ENCODE measurements around the gene TBATA. TPM values are rescaled to one million over a fixed set of nuclear protein-coding genes. Genes with fewer than 3 reads are reported as not detected.

TBATA gene
- total RNA-seq, 2 experiments from 2014 or later = not detected

GRCh38 chr10:70779511-70780369 lies 5.4 kb downstream of the TBATA start:
- Mint-ChIP-seq H3K9me3 (no peaks in the 10 kb centered on the region), H3K27me3 (peaks cover 8% of the 10 kb centered on the region), H3K4me1 (peaks cover 7% of the 10 kb centered on the region), H3K36me3 (no peaks in the 10 kb centered on the region), H3K4me3 (no peak overlapping the region), H3K27ac (no peak overlapping the region)
- POLR2A ChIA-PET = no interaction called here
- DNase-seq = no peak
- ATAC-seq (ENCODE audit: low read depth) = no peak

GRCh38 chr10:70779088-70779487 lies 6.1 kb downstream of the TBATA start:
- H3K9me3 Mint-ChIP-seq = no peaks in the 10 kb centered on the region
- POLR2A ChIA-PET = no interaction called here
- DNase-seq = no peak
- peaks cover 2% of the 10 kb centered on the region for H3K4me1 Mint-ChIP-seq
- no peak overlapping the region for H3K4me3 Mint-ChIP-seq
- no peak overlapping the region for H3K27ac Mint-ChIP-seq
- ATAC-seq (ENCODE audit: low read depth) = no peak
- no peaks in the 10 kb centered on the region for H3K36me3 Mint-ChIP-seq
- peaks cover 8% of the 10 kb centered on the region for H3K27me3 Mint-ChIP-seq

GRCh38 chr10:70778267-70778924 lies 6.8 kb downstream of the TBATA start:
- Mint-ChIP-seq H3K36me3 (no peaks in the 10 kb centered on the region), H3K4me1 (peaks cover 2% of the 10 kb centered on the region), H3K4me3 (no peak overlapping the region), H3K27me3 (peaks cover 7% of the 10 kb centered on the region), H3K27ac (no peak overlapping the region), H3K9me3 (no peaks in the 10 kb centered on the region)
- POLR2A ChIA-PET = no interaction called here
- DNase-seq (no peak), ATAC-seq (ENCODE audit: low read depth) (no peak)

- ATAC-seq (ENCODE audit: low read depth) (no peak), DNase-seq (no peak)
- H3K27ac Mint-ChIP-seq = no peak overlapping the region
- no peaks in the 10 kb centered on the region for H3K9me3 Mint-ChIP-seq
- peaks cover 2% of the 10 kb centered on the region for H3K27me3 Mint-ChIP-seq
- POLR2A ChIA-PET = no interaction called here
- no peak overlapping the region for H3K4me3 Mint-ChIP-seq
- no peaks in the 10 kb centered on the region for H3K4me1 Mint-ChIP-seq
- H3K36me3 Mint-ChIP-seq = no peaks in the 10 kb centered on the region
Observed at GRCh38 chr10:70777063-70777875, 7.9 kb downstream of the TBATA start.

- ATAC-seq (ENCODE audit: low read depth) (no peak), DNase-seq (no peak)
- H3K36me3 Mint-ChIP-seq = no peaks in the 10 kb centered on the region
- no peak overlapping the region for H3K4me3 Mint-ChIP-seq
- no peaks in the 10 kb centered on the region for H3K4me1 Mint-ChIP-seq
- H3K27me3 Mint-ChIP-seq = peaks cover 2% of the 10 kb centered on the region
- no peaks in the 10 kb centered on the region for H3K9me3 Mint-ChIP-seq
- H3K27ac Mint-ChIP-seq = no peak overlapping the region
- POLR2A ChIA-PET = no interaction called here
Observed at GRCh38 chr10:70776455-70777005, 8.6 kb downstream of the TBATA start.

- ATAC-seq (ENCODE audit: low read depth) (no peak), DNase-seq (no peak)
- Mint-ChIP-seq H3K27ac (no peak overlapping the region), H3K4me3 (no peak overlapping the region), H3K4me1 (no peaks in the 10 kb centered on the region), H3K9me3 (no peaks in the 10 kb centered on the region), H3K27me3 (peaks cover 2% of the 10 kb centered on the region), H3K36me3 (no peaks in the 10 kb centered on the region)
- POLR2A ChIA-PET = no interaction called here
Observed at GRCh38 chr10:70775679-70776454, 9.3 kb downstream of the TBATA start.

- peak; percentile 20 for DNase-seq
- no peaks in the 10 kb centered on the region for H3K4me1 Mint-ChIP-seq
Observed at GRCh38 chr10:70774810-70775678, 10.1 kb downstream of the TBATA start.

GRCh38 chr10:70773965-70774809 lies 11.0 kb downstream of the TBATA start:
- Mint-ChIP-seq H3K36me3 (no peaks in the 10 kb centered on the region), H3K4me1 (no peaks in the 10 kb centered on the region), H3K27ac (no peak overlapping the region), H3K27me3 (peaks cover 2% of the 10 kb centered on the region), H3K4me3 (no peak overlapping the region), H3K9me3 (no peaks in the 10 kb centered on the region)
- POLR2A ChIA-PET = no interaction called here
- DNase-seq (peak; percentile 23), ATAC-seq (ENCODE audit: low read depth) (no peak)

More at GRCh38 chr10:70774810-70775678, 10.1 kb downstream of the TBATA start:
- POLR2A ChIA-PET = no interaction called here
- H3K4me3 Mint-ChIP-seq = no peak overlapping the region
- no peaks in the 10 kb centered on the region for H3K9me3 Mint-ChIP-seq
- H3K27me3 Mint-ChIP-seq = no peaks in the 10 kb centered on the region
- ATAC-seq (ENCODE audit: low read depth) = no peak
- H3K27ac Mint-ChIP-seq = no peak overlapping the region
- no peaks in the 10 kb centered on the region for H3K36me3 Mint-ChIP-seq

GRCh38 chr10:70773461-70773860 lies 11.7 kb downstream of the TBATA start:
- Mint-ChIP-seq H3K9me3 (no peaks in the 10 kb centered on the region), H3K27ac (no peak overlapping the region), H3K4me3 (no peak overlapping the region), H3K4me1 (no peaks in the 10 kb centered on the region), H3K36me3 (no peaks in the 10 kb centered on the region), H3K27me3 (peaks cover 2% of the 10 kb centered on the region)
- DNase-seq = no peak
- POLR2A ChIA-PET = no interaction called here
- ATAC-seq (ENCODE audit: low read depth) = no peak

- H3K36me3 Mint-ChIP-seq = no peaks in the 10 kb centered on the region
- DNase-seq (no peak), ATAC-seq (ENCODE audit: low read depth) (no peak)
- H3K4me3 Mint-ChIP-seq = no peak overlapping the region
- POLR2A ChIA-PET = no interaction called here
- H3K27ac Mint-ChIP-seq = no peak overlapping the region
- H3K27me3 Mint-ChIP-seq = peaks cover 4% of the 10 kb centered on the region
- no peaks in the 10 kb centered on the region for H3K4me1 Mint-ChIP-seq
- H3K9me3 Mint-ChIP-seq = no peaks in the 10 kb centered on the region
Observed at GRCh38 chr10:70772627-70773026, 12.6 kb downstream of the TBATA start.

- no peaks in the 10 kb centered on the region for H3K36me3 Mint-ChIP-seq
- no peaks in the 10 kb centered on the region for H3K4me1 Mint-ChIP-seq
- peaks cover 10% of the 10 kb centered on the region for H3K27me3 Mint-ChIP-seq
- POLR2A ChIA-PET = no interaction called here
- ATAC-seq (ENCODE audit: low read depth) (no peak), DNase-seq (peak; percentile 16)
- H3K27ac Mint-ChIP-seq = no peak overlapping the region
- H3K4me3 Mint-ChIP-seq = no peak overlapping the region
- H3K9me3 Mint-ChIP-seq = no peaks in the 10 kb centered on the region
Observed at GRCh38 chr10:70771311-70772194, 13.6 kb downstream of the TBATA start.
